Right atrium auricular region (tissue), 2 donors: ENCODE data around the gene RAPGEFL1. TPM values are rescaled to one million over a fixed set of nuclear protein-coding genes. Genes with fewer than 3 reads are reported as not detected.
"Not testable (repeated sequence)": the region's sequence is repeated elsewhere in the genome, so short reads cannot be mapped to it uniquely, and the experiment has no call there.

Source experiments
- DNase-seq: peaks from one replicate; pipeline ENCODE4 v3.0.0-alpha.2; 2019; ENCODE audit warnings: low spot score
- H3K27ac ChIP-seq, 2 donors: fragments of 200-600 bp; sonication (generic); 1 replicate in 1 of 2; 2 replicates in 1 of 2; pipeline ENCODE4 v1.5.1; 2016 to 2019
- H3K27me3 ChIP-seq, 2 donors: fragments of 200-600 bp; sonication (generic); one replicate each; pipeline versions ENCODE4 v1.5.1 to v1.6.0; 2017 to 2019
- H3K36me3 ChIP-seq: fragments of 200-600 bp; sonication (generic); one replicate; pipeline ENCODE4 v1.5.1; 2016
- H3K4me1 ChIP-seq, 2 donors: fragments of 200-600 bp; sonication (generic); one replicate each; pipeline versions ENCODE4 v1.5.1 to v1.6.0; 2017 to 2019
- H3K4me3 ChIP-seq, 2 donors: fragments of 200-600 bp; sonication (generic); 1 replicate in 1 of 2; 2 replicates in 1 of 2; pipeline ENCODE4 v1.5.1; 2017 to 2019; ENCODE audit warnings: mild to moderate bottlenecking in 1 of 2, moderate library complexity in 1 of 2
- H3K9me3 ChIP-seq, 2 donors: fragments of 200-600 bp; sonication (generic); one replicate each; pipeline ENCODE4 v1.5.1; 2019
- CTCF ChIP-seq, 2 donors: fragments of 200-600 bp; sonication (generic); IDR thresholded peaks; one replicate each; pipeline ENCODE4 v1.5.1; 2019; ENCODE audit warnings: antibody characterized with exemption in 2 of 2
- total RNA-seq, 2 donors: library from RNA; depleted of rRNA; stranded (reverse); fragments of >200 nt; gene quantifications; one replicate each; pipeline ENCODE4 v1.1.0, GENCODE V29; 2016

The RAPGEFL1 gene
- total RNA-seq, 2 donors from 2014 or later: 1.6 to 2.9 TPM

GRCh38 chr17:40139566-40140058 is 37.7 kb upstream of the RAPGEFL1 start:
- H3K27me3 ChIP-seq: no peaks in the 10 kb centered on the region
- no peaks in the 10 kb centered on the region for H3K9me3 ChIP-seq
- peak overlapping the region; percentile 96 to 99 for H3K27ac ChIP-seq
- peak overlapping the region; percentile 38 to 90 for H3K4me3 ChIP-seq
- peaks cover 0 to 26% of the 10 kb centered on the region in 2 donors for H3K4me1 ChIP-seq
- peaks cover 38% of the 10 kb centered on the region for H3K36me3 ChIP-seq
- no peak for TF ChIP-seq CTCF (IDR thresholded peaks at IDR 0.05)
- DNase-seq: no peak

GRCh38 chr17:40143166-40143565 is 34.1 kb upstream of the RAPGEFL1 start:
- H3K27me3 ChIP-seq, H3K4me3 ChIP-seq, H3K9me3 ChIP-seq, DNase-seq, H3K27ac ChIP-seq: not testable (repeated sequence)
- Histone ChIP-seq H3K36me3 (peaks cover 30% of the 10 kb centered on the region), H3K4me1 (peaks cover 0 to 28% of the 10 kb centered on the region in 2 donors)

- no peak overlapping the region for H3K27ac ChIP-seq
- H3K27me3 ChIP-seq: no peaks in the 10 kb centered on the region
- peaks cover 45% of the 10 kb centered on the region for H3K36me3 ChIP-seq
- H3K4me3 ChIP-seq: no peak overlapping the region
- H3K4me1 ChIP-seq: peaks cover 0 to 20% of the 10 kb centered on the region in 2 donors
- H3K9me3 ChIP-seq: no peaks in the 10 kb centered on the region
- TF ChIP-seq CTCF (IDR thresholded peaks at IDR 0.05): no peak
- no peak for DNase-seq
These were observed 31.8 kb upstream of the RAPGEFL1 start for GRCh38 chr17:40145476-40145875.

GRCh38 chr17:40148527-40148926 is 28.7 kb upstream of the RAPGEFL1 start:
- Histone ChIP-seq H3K27ac (no peak overlapping the region), H3K4me1 (peaks cover 0 to 7% of the 10 kb centered on the region in 2 donors), H3K9me3 (no peaks in the 10 kb centered on the region), H3K4me3 (no peak overlapping the region), H3K36me3 (peaks cover 36% of the 10 kb centered on the region), H3K27me3 (no peaks in the 10 kb centered on the region)
- DNase-seq: no peak
- TF ChIP-seq CTCF (IDR thresholded peaks at IDR 0.05): no peak

- Histone ChIP-seq H3K27ac (no peak overlapping the region), H3K4me1 (peaks cover 0 to 7% of the 10 kb centered on the region in 2 donors), H3K9me3 (no peaks in the 10 kb centered on the region), H3K27me3 (no peaks in the 10 kb centered on the region), H3K36me3 (peaks cover 49% of the 10 kb centered on the region), H3K4me3 (no peak overlapping the region)
- TF ChIP-seq CTCF (IDR thresholded peaks at IDR 0.05): no peak
- no peak for DNase-seq
These were observed 27.0 kb upstream of the RAPGEFL1 start for GRCh38 chr17:40150276-40150675.

- Histone ChIP-seq H3K36me3 (peaks cover 59% of the 10 kb centered on the region), H3K27me3 (no peaks in the 10 kb centered on the region), H3K9me3 (no peaks in the 10 kb centered on the region), H3K4me1 (peaks cover 0 to 7% of the 10 kb centered on the region in 2 donors), H3K4me3 (no peak overlapping the region), H3K27ac (no peak overlapping the region)
- DNase-seq: no peak
- TF ChIP-seq CTCF (IDR thresholded peaks at IDR 0.05): no peak
These were observed 25.8 kb upstream of the RAPGEFL1 start for GRCh38 chr17:40151414-40151963.
